Mesendoderm (in vitro differentiated cells): Measurements from ENCODE around the gene WNK4. TPM values are rescaled to one million over a fixed set of nuclear protein-coding genes. Genes with fewer than 3 reads are reported as not detected.
"Not testable (repeated sequence)": the region's sequence is repeated elsewhere in the genome, so short reads cannot be mapped to it uniquely, and the experiment has no call there.

Experiments
- DNase-seq: peaks from one replicate; pipeline ENCODE4 v3.0.0; 2013
- H2AK5ac ChIP-seq: 2 replicates; pipeline ENCODE4 v1.6.1; 2013; ENCODE audit warnings: low read length, inconsistent platforms
- H2BK120ac ChIP-seq: 2 replicates; pipeline ENCODE4 v1.6.1; 2013; ENCODE audit warnings: low read depth, mild to moderate bottlenecking, low read length, moderate library complexity, mixed read lengths
- H2BK15ac ChIP-seq: replicated peaks from 2 replicates; pipeline ENCODE4 v1.6.1; 2013; ENCODE audit warnings: low read depth, mild to moderate bottlenecking, moderate library complexity
- H2BK5ac ChIP-seq: 2 replicates; pipeline ENCODE4 v1.6.1; 2013; ENCODE audit warnings: low read length, inconsistent platforms
- H3K18ac ChIP-seq: 2 replicates; pipeline ENCODE4 v1.6.1; 2013; ENCODE audit warnings: mild to moderate bottlenecking, low read length, mixed read lengths
- H3K23ac ChIP-seq: one replicate; pipeline ENCODE4 v1.6.1; 2013; ENCODE audit warnings: low read length
- H3K27ac ChIP-seq: 2 replicates; pipeline ENCODE4 v1.5.1; 2013; ENCODE audit warnings: low read depth, mild to moderate bottlenecking, inconsistent platforms, low read length, moderate library complexity
- H3K27me3 ChIP-seq: 2 replicates; pipeline ENCODE4 v1.6.1; 2013; ENCODE audit warnings: low read length, control low read depth, mild to moderate bottlenecking, inconsistent platforms; ENCODE audit not compliant: insufficient read depth, poor library complexity
- H3K36me3 ChIP-seq: 2 replicates; pipeline ENCODE4 v1.6.1; 2013; ENCODE audit warnings: low read length, inconsistent platforms; ENCODE audit not compliant: control insufficient read depth, insufficient read depth
- H3K4ac ChIP-seq: one replicate; pipeline ENCODE4 v1.6.1; 2013; ENCODE audit warnings: low read depth, mild to moderate bottlenecking, low read length, moderate library complexity
- H3K4me1 ChIP-seq: 2 replicates; pipeline ENCODE4 v1.6.1; 2013; ENCODE audit warnings: low read depth, low read length, inconsistent platforms; ENCODE audit not compliant: control insufficient read depth
- H3K4me2 ChIP-seq: 2 replicates; pipeline ENCODE4 v1.6.1; 2013; ENCODE audit warnings: low read length
- H3K4me3 ChIP-seq: 2 replicates; pipeline ENCODE4 v1.5.1; 2013; ENCODE audit warnings: mild to moderate bottlenecking, low read length
- H3K56ac ChIP-seq: one replicate; pipeline ENCODE4 v1.6.1; 2013; ENCODE audit warnings: low read length
- H3K79me1 ChIP-seq: 2 replicates; pipeline ENCODE4 v1.6.1; 2013; ENCODE audit warnings: low read length, inconsistent platforms
- H3K79me2 ChIP-seq: 2 replicates; pipeline ENCODE4 v1.6.1; 2013; ENCODE audit warnings: mild to moderate bottlenecking, low read length; ENCODE audit not compliant: control insufficient read depth, insufficient read depth
- H3K9ac ChIP-seq: 2 replicates; pipeline ENCODE4 v1.6.1; 2013; ENCODE audit warnings: low read length, inconsistent platforms
- H4K5ac ChIP-seq: one replicate; pipeline ENCODE4 v1.6.1; 2013; ENCODE audit warnings: low read length
- H4K8ac ChIP-seq: one replicate; pipeline ENCODE4 v1.6.1; 2013; ENCODE audit warnings: low read depth, mild to moderate bottlenecking, control low read depth, low read length, moderate library complexity
- WGBS: extraction: QIAGEN DNeasy Blood & Tissue Kit; methylation state at CpG from one replicate; pipeline ENCODE4 v1.1.7; 2013; ENCODE audit warnings: low lambda C conversion rate, missing lambda C conversion rate; ENCODE audit not compliant: insufficient coverage; ENCODE audit errors: extremely low coverage; 5-methylcytosine and 5-hydroxymethylcytosine counted together
- polyA plus RNA-seq, 2 experiments: library from polyadenylated mRNA; stranded (reverse); fragments of 200-250 nt; gene quantifications; one replicate each; pipeline ENCODE4 v1.2.3, GENCODE V29; 2013

Gene WNK4
- 0.28 TPM for polyA plus RNA-seq (2013, experiment 1 of 2)
- polyA plus RNA-seq (2013, experiment 2 of 2), result 0.28 TPM

- no peak within 1 kb of the TSS for H3K27ac ChIP-seq
- no peak within 1 kb of the TSS for H4K5ac ChIP-seq
- H3K23ac ChIP-seq, result no peak within 1 kb of the TSS
- H3K18ac ChIP-seq, result no peak within 1 kb of the TSS
- DNase-seq, result peak; percentile 61
- H2BK5ac ChIP-seq, result no peak within 1 kb of the TSS
- peaks cover 6% of the 10 kb centered on the region for H3K27me3 ChIP-seq
- WGBS, result no CpG with 5 or more reads among the region's 65 CpGs
- no peak within 1 kb of the TSS for H3K4ac ChIP-seq
- no peak within 1 kb of the TSS for H2BK120ac ChIP-seq
- H3K9ac ChIP-seq, result peak within 1 kb of the TSS; percentile 69
- H3K36me3 ChIP-seq, result peaks cover 5% of the 10 kb centered on the region
- no peaks in the 10 kb centered on the region for H3K79me1 ChIP-seq
- H3K4me2 ChIP-seq, result peak within 1 kb of the TSS; percentile 79
- H3K56ac ChIP-seq, result peak within 1 kb of the TSS; percentile 80
- H2BK15ac ChIP-seq, result no peak within 1 kb of the TSS
- H3K4me1 ChIP-seq, result peaks cover 3% of the 10 kb centered on the region
- H2AK5ac ChIP-seq, result no peak within 1 kb of the TSS
- no peak within 1 kb of the TSS for H4K8ac ChIP-seq
- H3K79me2 ChIP-seq, result no peaks in the 10 kb centered on the region
- peak within 1 kb of the TSS; percentile 27 for H3K4me3 ChIP-seq
Measured at GRCh38 chr17:42779936-42780850, at the start of gene WNK4. WNK4 (plus strand) TSS chr17:42780610; CDS start chr17:42780699, 89 bp downstream.

- no CpG with 5 or more reads among the region's 1 CpG for WGBS
- no peaks in the 10 kb centered on the region for H3K36me3 ChIP-seq
- no peak overlapping the region for H3K18ac ChIP-seq
- H3K4me2 ChIP-seq, result no peak overlapping the region
- DNase-seq, result no peak
- no peaks in the 10 kb centered on the region for H3K79me1 ChIP-seq
- H3K27me3 ChIP-seq, result no peaks in the 10 kb centered on the region
- no peak overlapping the region for H2BK5ac ChIP-seq
- H4K8ac ChIP-seq, result no peak overlapping the region
- no peak overlapping the region for H3K4me3 ChIP-seq
- no peak overlapping the region for H3K27ac ChIP-seq
- no peak overlapping the region for H2BK120ac ChIP-seq
- no peak overlapping the region for H3K23ac ChIP-seq
- H3K79me2 ChIP-seq, result no peaks in the 10 kb centered on the region
- H2AK5ac ChIP-seq, result no peak overlapping the region
- H4K5ac ChIP-seq, result no peak overlapping the region
- no peak overlapping the region for H2BK15ac ChIP-seq
- no peak overlapping the region for H3K9ac ChIP-seq
- no peaks in the 10 kb centered on the region for H3K4me1 ChIP-seq
- no peak overlapping the region for H3K4ac ChIP-seq
- H3K56ac ChIP-seq, result no peak overlapping the region
Measured at GRCh38 chr17:42740699-42741098, 39.7 kb upstream of the WNK4 start.

- H3K27me3 ChIP-seq, H3K79me1 ChIP-seq, H3K4me3 ChIP-seq, H3K4me2 ChIP-seq, H3K9ac ChIP-seq, H3K56ac ChIP-seq, H4K8ac ChIP-seq, H2BK5ac ChIP-seq, H2BK15ac ChIP-seq, H3K23ac ChIP-seq, DNase-seq, H3K4me1 ChIP-seq, H4K5ac ChIP-seq, H3K79me2 ChIP-seq, H2AK5ac ChIP-seq, H3K4ac ChIP-seq, H3K27ac ChIP-seq, H3K18ac ChIP-seq, H2BK120ac ChIP-seq, H3K36me3 ChIP-seq: not testable (repeated sequence)
- WGBS, result no CpG with 5 or more reads among the region's 11 CpGs
Measured at GRCh38 chr17:42742916-42743315, 37.5 kb upstream of the WNK4 start.

- WGBS, result no CpG with 5 or more reads among the region's 10 CpGs
- H2BK15ac ChIP-seq, result no peak overlapping the region
- no peak overlapping the region for H3K4me3 ChIP-seq
- H3K79me2 ChIP-seq, result no peaks in the 10 kb centered on the region
- H4K5ac ChIP-seq, result no peak overlapping the region
- no peaks in the 10 kb centered on the region for H3K27me3 ChIP-seq
- H3K36me3 ChIP-seq, result no peaks in the 10 kb centered on the region
- peak overlapping the region; percentile 70 for H3K4me2 ChIP-seq
- no peak overlapping the region for H3K27ac ChIP-seq
- no peak overlapping the region for H2BK120ac ChIP-seq
- peak overlapping the region; percentile 52 for H3K9ac ChIP-seq
- no peak overlapping the region for H3K4ac ChIP-seq
- H2AK5ac ChIP-seq, result no peak overlapping the region
- DNase-seq, result peak; percentile 55
- H3K56ac ChIP-seq, result peak overlapping the region; percentile 96
- H3K4me1 ChIP-seq, result no peaks in the 10 kb centered on the region
- no peaks in the 10 kb centered on the region for H3K79me1 ChIP-seq
- no peak overlapping the region for H3K23ac ChIP-seq
- no peak overlapping the region for H2BK5ac ChIP-seq
- no peak overlapping the region for H3K18ac ChIP-seq
- no peak overlapping the region for H4K8ac ChIP-seq
Measured at GRCh38 chr17:42743595-42744282, 36.7 kb upstream of the WNK4 start.

- Histone ChIP-seq H3K4me1 (no peaks in the 10 kb centered on the region), H3K23ac (no peak overlapping the region), H3K4ac (peak overlapping the region; percentile 66), H3K9ac (peak overlapping the region; percentile 88), H2BK15ac (no peak overlapping the region), H3K27ac (no peak overlapping the region), H3K4me2 (peak overlapping the region; percentile 70), H3K79me2 (no peaks in the 10 kb centered on the region), H2BK5ac (no peak overlapping the region), H2BK120ac (no peak overlapping the region), H3K56ac (peak overlapping the region; percentile 96), H3K4me3 (peak overlapping the region; percentile 52), H3K27me3 (no peaks in the 10 kb centered on the region), H3K18ac (peak overlapping the region; percentile 60), H3K36me3 (no peaks in the 10 kb centered on the region), H4K8ac (no peak overlapping the region), H3K79me1 (no peaks in the 10 kb centered on the region), H2AK5ac (no peak overlapping the region), H4K5ac (no peak overlapping the region)
- peak; percentile 76 for DNase-seq
- no CpG with 5 or more reads among the region's 32 CpGs for WGBS
Measured at GRCh38 chr17:42744283-42744805, 36.1 kb upstream of the WNK4 start.
